ENCODE data around the gene CNTNAP2. TPM values are rescaled to one million over a fixed set of nuclear protein-coding genes. Genes with fewer than 3 reads are reported as not detected.

The CNTNAP2 gene
- total RNA-seq, 1 experiment from 2014 or later: 42.5 TPM

- H3K9me3 Mint-ChIP-seq (ENCODE audit: unreplicated experiment): no peaks in the 10 kb centered on the region
- H3K27me3 Mint-ChIP-seq (ENCODE audit: insufficient read depth, unreplicated experiment): peaks cover 3% of the 10 kb centered on the region
- no peaks in the 10 kb centered on the region for H3K27me3 ChIP-seq (replicated peaks; ENCODE audit: control insufficient read depth, insufficient read depth, low read length)
- no peak for TF ChIP-seq CTCF (IDR thresholded peaks at IDR 0.05; ENCODE audit: insufficient read depth in 1 of 2, low read depth in 1 of 2, low read length in 1 of 2, severe bottlenecking in 1 of 2, unreplicated experiment in 1 of 2)
- no peak overlapping the region for H3K4me3 ChIP-seq (ENCODE audit: low read depth, low read length)
- H3K9me3 ChIP-seq: no peaks in the 10 kb centered on the region
- H3K36me3 Mint-ChIP-seq (ENCODE audit: insufficient read depth, unreplicated experiment): no peaks in the 10 kb centered on the region
- CTCF ChIA-PET: no interaction called here
- no peaks in the 10 kb centered on the region for H3K4me1 ChIP-seq
- intact Hi-C loops (cut with micrococcal nuclease; ENCODE audit: unreplicated experiment): no loop called here
- H3K36me3 ChIP-seq (ENCODE audit: control insufficient read depth, insufficient read depth, low read length): no peaks in the 10 kb centered on the region
- no peak overlapping the region for H3K4me3 Mint-ChIP-seq (ENCODE audit: unreplicated experiment)
- no TSS peak for BruUV-seq (replicated peaks)
- DNase-seq: no peak
- POLR2A ChIA-PET: no interaction called here
- H3K4me1 Mint-ChIP-seq (ENCODE audit: low read depth, unreplicated experiment): no peaks in the 10 kb centered on the region
- H3K27ac Mint-ChIP-seq (ENCODE audit: unreplicated experiment): no peak overlapping the region
These were observed 1076.9 kb downstream of the CNTNAP2 start for GRCh38 chr7:147193476-147193875.

DNA sequence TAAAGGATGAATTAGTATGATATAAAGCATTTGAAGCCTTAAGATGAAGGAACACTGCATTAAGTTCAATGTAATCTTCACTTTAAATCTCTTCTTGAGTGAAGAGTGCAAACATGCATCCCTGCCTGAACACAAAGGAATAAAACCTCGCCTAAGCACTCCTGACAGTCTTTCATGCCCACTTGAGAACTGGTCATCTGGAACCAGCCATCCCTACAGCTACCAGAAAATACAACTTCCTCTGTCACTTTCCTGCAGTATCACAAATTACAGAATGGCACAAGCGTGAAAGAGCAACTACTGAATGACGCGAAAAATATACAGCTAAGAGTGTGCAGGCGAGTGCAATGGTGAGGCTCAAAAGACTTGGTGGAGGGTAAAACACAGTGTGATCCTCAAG, 1079.9 kb downstream of the CNTNAP2 start:
- BruUV-seq (replicated peaks): no TSS peak
- no peaks in the 10 kb centered on the region for H3K36me3 ChIP-seq (ENCODE audit: control insufficient read depth, insufficient read depth, low read length)
- intact Hi-C loops (cut with micrococcal nuclease; ENCODE audit: unreplicated experiment): no loop called here

GRCh38 chr7:147197006-147197405, 1080.4 kb downstream of the CNTNAP2 start:
- H3K4me3 ChIP-seq (ENCODE audit: low read depth, low read length): peak overlapping the region; percentile 24
- Mint-ChIP-seq H3K9me3 (ENCODE audit: unreplicated experiment) (no peaks in the 10 kb centered on the region), H3K4me3 (ENCODE audit: unreplicated experiment) (peak overlapping the region; percentile 58), H3K4me1 (ENCODE audit: low read depth, unreplicated experiment) (no peaks in the 10 kb centered on the region), H3K27ac (ENCODE audit: unreplicated experiment) (no peak overlapping the region), H3K36me3 (ENCODE audit: insufficient read depth, unreplicated experiment) (no peaks in the 10 kb centered on the region), H3K27me3 (ENCODE audit: insufficient read depth, unreplicated experiment) (peaks cover 3% of the 10 kb centered on the region)
- H3K4me1 ChIP-seq: no peaks in the 10 kb centered on the region
- H3K36me3 ChIP-seq (ENCODE audit: control insufficient read depth, insufficient read depth, low read length): no peaks in the 10 kb centered on the region
- intact Hi-C loops (cut with micrococcal nuclease; ENCODE audit: unreplicated experiment): no loop called here
- CTCF ChIA-PET: no interaction called here
- H3K9me3 ChIP-seq: no peaks in the 10 kb centered on the region
- POLR2A ChIA-PET: no interaction called here
- BruUV-seq (replicated peaks): no TSS peak
- no peak for TF ChIP-seq CTCF (IDR thresholded peaks at IDR 0.05; ENCODE audit: insufficient read depth in 1 of 2, low read depth in 1 of 2, low read length in 1 of 2, severe bottlenecking in 1 of 2, unreplicated experiment in 1 of 2)
- no peaks in the 10 kb centered on the region for H3K27me3 ChIP-seq (replicated peaks; ENCODE audit: control insufficient read depth, insufficient read depth, low read length)
- DNase-seq: no peak

More for the DNA sequence above, 1079.9 kb downstream of the CNTNAP2 start:
- H3K27ac Mint-ChIP-seq (ENCODE audit: unreplicated experiment): no peak overlapping the region
- Histone ChIP-seq H3K27me3 (replicated peaks; ENCODE audit: control insufficient read depth, insufficient read depth, low read length) (no peaks in the 10 kb centered on the region), H3K9me3 (no peaks in the 10 kb centered on the region), H3K4me3 (ENCODE audit: low read depth, low read length) (no peak overlapping the region), H3K4me1 (no peaks in the 10 kb centered on the region)
- ChIA-PET CTCF (no interaction called here), POLR2A (no interaction called here)
- DNase-seq: no peak
- H3K4me1 Mint-ChIP-seq (ENCODE audit: low read depth, unreplicated experiment): no peaks in the 10 kb centered on the region
- H3K4me3 Mint-ChIP-seq (ENCODE audit: unreplicated experiment): peak overlapping the region; percentile 58
- H3K27me3 Mint-ChIP-seq (ENCODE audit: insufficient read depth, unreplicated experiment): peaks cover 3% of the 10 kb centered on the region
- no peaks in the 10 kb centered on the region for H3K36me3 Mint-ChIP-seq (ENCODE audit: insufficient read depth, unreplicated experiment)
- no peaks in the 10 kb centered on the region for H3K9me3 Mint-ChIP-seq (ENCODE audit: unreplicated experiment)
- no peak for TF ChIP-seq CTCF (IDR thresholded peaks at IDR 0.05; ENCODE audit: insufficient read depth in 1 of 2, low read depth in 1 of 2, low read length in 1 of 2, severe bottlenecking in 1 of 2, unreplicated experiment in 1 of 2)

Data from Caco-2 (cell line).